ENCODE data around the gene CREM. TPM values are rescaled to one million over a fixed set of nuclear protein-coding genes. Genes with fewer than 3 reads are reported as not detected.
A peak's percentile ranks its signal among the peaks of the same experiment; 100 is the strongest.

Gene CREM
- total RNA-seq, 1 donor from 2014 or later, result 86.4 TPM

- H3K9me3 Mint-ChIP-seq, result no peaks in the 10 kb centered on the region
- peaks cover 20% of the 10 kb centered on the region for H3K4me1 Mint-ChIP-seq
- no peaks in the 10 kb centered on the region for H3K27me3 Mint-ChIP-seq
- intact Hi-C loops (cut with micrococcal nuclease), result no loop called here
- TF ChIP-seq CTCF (IDR thresholded peaks at IDR 0.05), result no peak
- no peak overlapping the region for H3K4me3 Mint-ChIP-seq
- no peaks in the 10 kb centered on the region for H3K36me3 Mint-ChIP-seq (ENCODE audit: low read depth)
- ChIA-PET POLR2A (interaction anchor here (0.9 kb wide), 1 partner anchor 12 kb away, joined by 5 read pairs; no protein-coding TSS in a partner anchor), CTCF (no interaction called here)
- no peak overlapping the region for H3K27ac Mint-ChIP-seq
- no peak for ATAC-seq (ENCODE audit: low read depth)
- no peak for DNase-seq
Observed at GRCh38 chr10:35140126-35140525, 13.5 kb downstream of the CREM start.

- Mint-ChIP-seq H3K27ac (no peak overlapping the region), H3K4me1 (peaks cover 16% of the 10 kb centered on the region), H3K36me3 (ENCODE audit: low read depth) (no peaks in the 10 kb centered on the region), H3K27me3 (no peaks in the 10 kb centered on the region), H3K9me3 (no peaks in the 10 kb centered on the region), H3K4me3 (no peak overlapping the region)
- ChIA-PET POLR2A (no interaction called here), CTCF (no interaction called here)
- DNase-seq, result no peak
- no peak for TF ChIP-seq CTCF (IDR thresholded peaks at IDR 0.05)
- intact Hi-C loops (cut with micrococcal nuclease), result no loop called here
- ATAC-seq (ENCODE audit: low read depth), result no peak
Observed at GRCh38 chr10:35140727-35141126, 14.1 kb downstream of the CREM start.

GRCh38 chr10:35150308-35150707, 23.7 kb downstream of the CREM start:
- ChIA-PET CTCF (interaction anchor here (0.7 to 3.4 kb wide), 5 partner anchors 18 to 46 kb away, joined by 3 to 30 read pairs (median 4); partner anchors contain the start of gene CREM), POLR2A (interaction anchor here (0.7 to 5.5 kb wide), 9 partner anchors 15 to 630 kb away, joined by 3 to 174 read pairs (median 7); partner anchors contain the start of genes CREM and CUL2)
- intact Hi-C loops (cut with micrococcal nuclease), result loop anchor here (1.0 kb wide), 1 partner anchor 60 kb away; the partner anchor contains the start of gene CUL2
- peak overlapping the region; percentile 55 for H3K4me3 Mint-ChIP-seq
- H3K27ac Mint-ChIP-seq, result peak overlapping the region; percentile 91
- TF ChIP-seq CTCF (IDR thresholded peaks at IDR 0.05), result no peak
- H3K36me3 Mint-ChIP-seq (ENCODE audit: low read depth), result peaks cover 1% of the 10 kb centered on the region
- no peaks in the 10 kb centered on the region for H3K27me3 Mint-ChIP-seq
- no peak for ATAC-seq (ENCODE audit: low read depth)
- H3K4me1 Mint-ChIP-seq, result peaks cover 45% of the 10 kb centered on the region
- H3K9me3 Mint-ChIP-seq, result no peaks in the 10 kb centered on the region
- DNase-seq, result no peak

- Mint-ChIP-seq H3K27me3 (no peaks in the 10 kb centered on the region), H3K4me3 (no peak overlapping the region), H3K4me1 (peaks cover 42% of the 10 kb centered on the region), H3K9me3 (no peaks in the 10 kb centered on the region), H3K27ac (no peak overlapping the region), H3K36me3 (ENCODE audit: low read depth) (peaks cover 1% of the 10 kb centered on the region)
- DNase-seq, result no peak
- intact Hi-C loops (cut with micrococcal nuclease), result no loop called here
- no peak for ATAC-seq (ENCODE audit: low read depth)
- POLR2A ChIA-PET, result interaction anchor here (0.6 to 5.5 kb wide), 4 partner anchors 12 to 43 kb away, joined by 4 to 174 read pairs (median 9); partner anchors contain the start of gene CREM
- CTCF ChIA-PET, result interaction anchor here (2.1 kb wide), 1 partner anchor 43 kb away, joined by 8 read pairs; no protein-coding TSS in a partner anchor
- no peak for TF ChIP-seq CTCF (IDR thresholded peaks at IDR 0.05)
Observed at GRCh38 chr10:35152992-35153391, 26.3 kb downstream of the CREM start.

GRCh38 chr10:35153716-35154115, 27.1 kb downstream of the CREM start:
- no peak for TF ChIP-seq CTCF (IDR thresholded peaks at IDR 0.05)
- Mint-ChIP-seq H3K27ac (no peak overlapping the region), H3K4me1 (peaks cover 35% of the 10 kb centered on the region), H3K4me3 (no peak overlapping the region), H3K27me3 (no peaks in the 10 kb centered on the region), H3K9me3 (no peaks in the 10 kb centered on the region), H3K36me3 (ENCODE audit: low read depth) (peaks cover 1% of the 10 kb centered on the region)
- POLR2A ChIA-PET, result interaction anchor here (0.9 to 2.6 kb wide), 2 partner anchors 22 to 42 kb away, joined by 10 to 12 read pairs; no protein-coding TSS in a partner anchor
- ATAC-seq (ENCODE audit: low read depth) (no peak), DNase-seq (no peak)
- CTCF ChIA-PET, result interaction anchor here (1.1 kb wide), 1 partner anchor 11 kb away, joined by 4 read pairs; no protein-coding TSS in a partner anchor
- intact Hi-C loops (cut with micrococcal nuclease), result no loop called here

Measured in activated B cell treated with CpG ODN at 0.5 μM for 24 hours (primary cell).